HepG2 (cell line): Measurements from ENCODE around the gene DDAH2. TPM values are rescaled to one million over a fixed set of nuclear protein-coding genes. Genes with fewer than 3 reads are reported as not detected.
A peak's percentile ranks its signal among the peaks of the same experiment; 100 is the strongest.

Experiments
- ATM ChIP-seq: fragments of 450-650 bp; IDR thresholded peaks from 2 replicates; pipeline ENCODE4 v1.7.1; 2017; ENCODE audit warnings: mild to moderate bottlenecking, borderline replicate concordance
- DRAP1 ChIP-seq: IDR thresholded peaks from 2 replicates; pipeline ENCODE4 v1.6.1; 2016; ENCODE audit warnings: missing genetic modification reagents, missing compliant biosample characterization
- NFKBIZ ChIP-seq: IDR thresholded peaks from 2 replicates; pipeline ENCODE4 v1.6.1; 2018; ENCODE audit warnings: missing genetic modification reagents, missing compliant biosample characterization
- NR0B2 ChIP-seq: sonication (generic); formaldehyde crosslinking; IDR thresholded peaks from 2 replicates; pipeline ENCODE4 v1.4.0; 2020; ENCODE audit warnings: mild to moderate bottlenecking, missing genetic modification reagents
- NRL ChIP-seq: sonication (generic); formaldehyde crosslinking; IDR thresholded peaks from 2 replicates; pipeline ENCODE4 v1.5.0; 2020; ENCODE audit warnings: missing genetic modification reagents, mild to moderate bottlenecking, moderate library complexity, borderline replicate concordance
- RFXAP ChIP-seq: sonication (generic); formaldehyde crosslinking; IDR thresholded peaks from 2 replicates; pipeline ENCODE4 v1.4.0; 2020; ENCODE audit warnings: missing genetic modification reagents, borderline replicate concordance
- TFDP2 ChIP-seq: sonication (generic); formaldehyde crosslinking; IDR thresholded peaks from 2 replicates; pipeline ENCODE4 v1.4.0; 2020; ENCODE audit warnings: missing genetic modification reagents
- ZBTB37 ChIP-seq: sonication (generic); formaldehyde crosslinking; IDR thresholded peaks from 2 replicates; pipeline ENCODE4 v1.4.0; 2020; ENCODE audit warnings: mild to moderate bottlenecking, missing genetic modification reagents
- ZNF552 ChIP-seq: sonication (generic); formaldehyde crosslinking; IDR thresholded peaks from 2 replicates; pipeline ENCODE4 v1.9.0; 2022; ENCODE audit warnings: missing genetic modification reagents, mild to moderate bottlenecking, borderline replicate concordance
- ZNF605 ChIP-seq: sonication (generic); formaldehyde crosslinking; IDR thresholded peaks from 2 replicates; pipeline ENCODE4 v1.8.0; 2022; ENCODE audit warnings: mild to moderate bottlenecking, missing genetic modification reagents
- ZNF687 ChIP-seq: sonication (generic); formaldehyde crosslinking; IDR thresholded peaks from 2 replicates; pipeline ENCODE4 v1.5.1; 2020; ENCODE audit warnings: mild to moderate bottlenecking, missing genetic modification reagents, moderate library complexity
- polyA plus RNA-seq, 8 experiments: library from polyadenylated mRNA; depleted of rRNA in 3 of 8; stranded (reverse) in 7 of 8; unstranded in 1 of 8; fragments of >200 nt; fragmentation: Illumina TruSeq in 4 of 8; extraction: Trizol in 4 of 8; gene quantifications; 2 replicates each; pipeline versions ENCODE4 v1.2.1 to v1.2.3, GENCODE V29; 2011 to 2016; ENCODE audit warnings: low read depth in 4 of 8, missing spikeins in 1 of 8, mixed read lengths in 1 of 8; ENCODE audit not compliant: insufficient read depth in 1 of 8
- total RNA-seq, 5 experiments: library from RNA; depleted of rRNA; stranded (reverse); fragments of >200 nt; fragmentation: Illumina TruSeq; extraction: Trizol; gene quantifications; 2 replicates each; pipeline ENCODE4 v1.2.3, GENCODE V29; 2016; ENCODE audit warnings: low read depth in 1 of 5
- TF ChIP-seq, protein P1 (sequence below): sonication (generic); formaldehyde crosslinking; IDR thresholded peaks from 2 replicates; pipeline ENCODE4 v1.4.0; 2020; ENCODE audit warnings: missing genetic modification reagents, mild to moderate bottlenecking, borderline replicate concordance
- TF ChIP-seq, protein P2 (sequence below): sonication (generic); formaldehyde crosslinking; IDR thresholded peaks from 2 replicates; pipeline ENCODE4 v1.4.0; 2020; ENCODE audit warnings: missing genetic modification reagents

DDAH2 gene
- total and polyA plus RNA-seq, 2 of the 13 experiments (the other 11 are each of a cell fraction or from before 2014, with no cell fraction given), result 16.4 to 21.1 TPM

- TF ChIP-seq DRAP1 (CRISPR knock-in tag) (peak; percentile 56; the same call in 1 of the 2 replicates), ZBTB37 (CRISPR knock-in tag) (no peak), NRL (CRISPR knock-in tag) (peak; percentile 38; the same call in 1 of the 2 replicates), NFKBIZ (no peak), RFXAP (CRISPR knock-in tag) (no peak), ZNF687 (CRISPR knock-in tag) (peak; percentile 95), NR0B2 (CRISPR knock-in tag) (peak; percentile 53; the same call in 1 of the 2 replicates), TFDP2 (CRISPR knock-in tag) (peak; percentile 23; the same call in 1 of the 2 replicates), ZNF552 (CRISPR knock-in tag) (no peak), ZNF605 (CRISPR knock-in tag) (no peak; the same call in 1 of the 2 replicates), ATM (no peak)
- TF ChIP-seq, protein P1, sequence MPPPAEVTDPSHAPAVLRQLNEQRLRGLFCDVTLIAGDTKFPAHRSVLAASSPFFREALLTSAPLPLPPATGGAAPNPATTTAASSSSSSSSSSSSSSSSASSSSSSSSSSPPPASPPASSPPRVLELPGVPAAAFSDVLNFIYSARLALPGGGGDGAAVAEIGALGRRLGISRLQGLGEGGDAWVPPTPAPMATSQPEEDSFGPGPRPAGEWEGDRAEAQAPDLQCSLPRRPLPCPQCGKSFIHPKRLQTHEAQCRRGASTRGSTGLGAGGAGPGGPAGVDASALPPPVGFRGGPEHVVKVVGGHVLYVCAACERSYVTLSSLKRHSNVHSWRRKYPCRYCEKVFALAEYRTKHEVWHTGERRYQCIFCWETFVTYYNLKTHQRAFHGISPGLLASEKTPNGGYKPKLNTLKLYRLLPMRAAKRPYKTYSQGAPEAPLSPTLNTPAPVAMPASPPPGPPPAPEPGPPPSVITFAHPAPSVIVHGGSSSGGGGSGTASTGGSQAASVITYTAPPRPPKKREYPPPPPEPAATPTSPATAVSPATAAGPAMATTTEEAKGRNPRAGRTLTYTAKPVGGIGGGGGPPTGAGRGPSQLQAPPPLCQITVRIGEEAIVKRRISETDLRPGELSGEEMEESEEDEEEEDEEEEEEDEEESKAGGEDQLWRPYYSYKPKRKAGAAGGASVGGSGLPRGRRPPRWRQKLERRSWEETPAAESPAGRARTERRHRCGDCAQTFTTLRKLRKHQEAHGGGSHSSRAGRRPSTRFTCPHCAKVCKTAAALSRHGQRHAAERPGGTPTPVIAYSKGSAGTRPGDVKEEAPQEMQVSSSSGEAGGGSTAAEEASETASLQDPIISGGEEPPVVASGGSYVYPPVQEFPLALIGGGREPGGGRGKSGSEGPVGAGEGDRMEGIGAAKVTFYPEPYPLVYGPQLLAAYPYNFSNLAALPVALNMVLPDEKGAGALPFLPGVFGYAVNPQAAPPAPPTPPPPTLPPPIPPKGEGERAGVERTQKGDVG, result no peak
- TF ChIP-seq, protein P2, sequence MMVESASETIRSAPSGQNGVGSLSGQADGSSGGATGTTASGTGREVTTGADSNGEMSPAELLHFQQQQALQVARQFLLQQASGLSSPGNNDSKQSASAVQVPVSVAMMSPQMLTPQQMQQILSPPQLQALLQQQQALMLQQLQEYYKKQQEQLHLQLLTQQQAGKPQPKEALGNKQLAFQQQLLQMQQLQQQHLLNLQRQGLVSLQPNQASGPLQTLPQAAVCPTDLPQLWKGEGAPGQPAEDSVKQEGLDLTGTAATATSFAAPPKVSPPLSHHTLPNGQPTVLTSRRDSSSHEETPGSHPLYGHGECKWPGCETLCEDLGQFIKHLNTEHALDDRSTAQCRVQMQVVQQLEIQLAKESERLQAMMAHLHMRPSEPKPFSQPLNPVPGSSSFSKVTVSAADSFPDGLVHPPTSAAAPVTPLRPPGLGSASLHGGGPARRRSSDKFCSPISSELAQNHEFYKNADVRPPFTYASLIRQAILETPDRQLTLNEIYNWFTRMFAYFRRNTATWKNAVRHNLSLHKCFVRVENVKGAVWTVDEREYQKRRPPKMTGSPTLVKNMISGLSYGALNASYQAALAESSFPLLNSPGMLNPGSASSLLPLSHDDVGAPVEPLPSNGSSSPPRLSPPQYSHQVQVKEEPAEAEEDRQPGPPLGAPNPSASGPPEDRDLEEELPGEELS (CRISPR knock-in tag), result peak; percentile 52
Observed at GRCh38 chr6:31776989-31777666, 48.0 kb upstream of the DDAH2 start, which contains the start of gene VWA7 (continued).
